Mammary epithelial cell (primary cell): Measurements from ENCODE around the gene TBC1D8B.

Experiments
- EZH2 ChIP-seq: IDR thresholded peaks from 2 replicates; pipeline ENCODE4 v1.6.1; 2012; ENCODE audit warnings: low read length, inconsistent platforms, borderline replicate concordance
- TF ChIP-seq, protein P1 (sequence below), 2 donors: IDR thresholded peaks in 1 of 2; conservative IDR thresholded peaks in 1 of 2; 2 replicates each; pipeline ENCODE4 v1.5.1; 2011 to 2012; ENCODE audit warnings: inconsistent platforms in 2 of 2, low read length in 2 of 2, mild to moderate bottlenecking in 2 of 2, control low read depth in 1 of 2, low read depth in 1 of 2; ENCODE audit not compliant: insufficient read depth in 1 of 2; ENCODE audit errors: extremely low read depth in 1 of 2

DNA sequence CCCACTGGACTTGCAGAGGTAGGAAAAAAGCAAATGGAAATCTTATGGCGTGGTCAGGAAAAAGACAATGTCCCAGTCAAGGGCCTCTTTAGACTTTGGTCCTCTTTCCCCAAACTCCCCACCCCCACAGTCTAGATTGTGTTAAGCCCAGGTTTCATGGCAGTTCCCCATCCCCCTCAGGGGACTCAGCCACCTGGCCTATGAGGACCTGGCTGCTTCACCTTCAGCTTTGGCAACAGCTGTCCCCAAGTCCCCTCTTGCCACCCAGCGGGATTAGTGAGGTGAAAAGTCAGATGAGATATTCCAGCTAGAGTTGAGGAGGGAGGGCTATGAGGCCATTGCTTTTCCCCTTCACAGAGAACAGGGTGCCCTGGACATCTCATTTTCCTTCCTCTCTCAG lies 100.2 kb downstream of the TBC1D8B start:
- TF ChIP-seq, protein P1, sequence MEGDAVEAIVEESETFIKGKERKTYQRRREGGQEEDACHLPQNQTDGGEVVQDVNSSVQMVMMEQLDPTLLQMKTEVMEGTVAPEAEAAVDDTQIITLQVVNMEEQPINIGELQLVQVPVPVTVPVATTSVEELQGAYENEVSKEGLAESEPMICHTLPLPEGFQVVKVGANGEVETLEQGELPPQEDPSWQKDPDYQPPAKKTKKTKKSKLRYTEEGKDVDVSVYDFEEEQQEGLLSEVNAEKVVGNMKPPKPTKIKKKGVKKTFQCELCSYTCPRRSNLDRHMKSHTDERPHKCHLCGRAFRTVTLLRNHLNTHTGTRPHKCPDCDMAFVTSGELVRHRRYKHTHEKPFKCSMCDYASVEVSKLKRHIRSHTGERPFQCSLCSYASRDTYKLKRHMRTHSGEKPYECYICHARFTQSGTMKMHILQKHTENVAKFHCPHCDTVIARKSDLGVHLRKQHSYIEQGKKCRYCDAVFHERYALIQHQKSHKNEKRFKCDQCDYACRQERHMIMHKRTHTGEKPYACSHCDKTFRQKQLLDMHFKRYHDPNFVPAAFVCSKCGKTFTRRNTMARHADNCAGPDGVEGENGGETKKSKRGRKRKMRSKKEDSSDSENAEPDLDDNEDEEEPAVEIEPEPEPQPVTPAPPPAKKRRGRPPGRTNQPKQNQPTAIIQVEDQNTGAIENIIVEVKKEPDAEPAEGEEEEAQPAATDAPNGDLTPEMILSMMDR (conservative IDR thresholded peaks at IDR 0.05 in 1 of 2, IDR thresholded peaks at IDR 0.05 in 1 of 2; ENCODE audit: extremely low read depth in 1 of 2, insufficient read depth in 1 of 2, low read depth in 1 of 2, low read length in 2 of 2), result no peak
- TF ChIP-seq EZH2, result no peak
